ENCODE data around the gene XXYLT1.
"Not testable (repeated sequence)": the region's sequence is repeated elsewhere in the genome, so short reads cannot be mapped to it uniquely, and the experiment has no call there.

- TF ChIP-seq YY1 (IDR thresholded peaks at IDR 0.05; ENCODE audit: insufficient read depth, insufficient read length); SUZ12 (IDR thresholded peaks at IDR 0.05; ENCODE audit: extremely low read depth, insufficient read depth, insufficient read length): not testable (repeated sequence)
Observed at GRCh38 chr3:195228886-195229285, 42.1 kb downstream of the XXYLT1 start.
